Measurements from ENCODE around the gene RAX. TPM values are rescaled to one million over a fixed set of nuclear protein-coding genes. Genes with fewer than 3 reads are reported as not detected.

The RAX gene
- total and polyA plus RNA-seq, 10 donors, result 0.03 TPM; not detected in 9

DNA sequence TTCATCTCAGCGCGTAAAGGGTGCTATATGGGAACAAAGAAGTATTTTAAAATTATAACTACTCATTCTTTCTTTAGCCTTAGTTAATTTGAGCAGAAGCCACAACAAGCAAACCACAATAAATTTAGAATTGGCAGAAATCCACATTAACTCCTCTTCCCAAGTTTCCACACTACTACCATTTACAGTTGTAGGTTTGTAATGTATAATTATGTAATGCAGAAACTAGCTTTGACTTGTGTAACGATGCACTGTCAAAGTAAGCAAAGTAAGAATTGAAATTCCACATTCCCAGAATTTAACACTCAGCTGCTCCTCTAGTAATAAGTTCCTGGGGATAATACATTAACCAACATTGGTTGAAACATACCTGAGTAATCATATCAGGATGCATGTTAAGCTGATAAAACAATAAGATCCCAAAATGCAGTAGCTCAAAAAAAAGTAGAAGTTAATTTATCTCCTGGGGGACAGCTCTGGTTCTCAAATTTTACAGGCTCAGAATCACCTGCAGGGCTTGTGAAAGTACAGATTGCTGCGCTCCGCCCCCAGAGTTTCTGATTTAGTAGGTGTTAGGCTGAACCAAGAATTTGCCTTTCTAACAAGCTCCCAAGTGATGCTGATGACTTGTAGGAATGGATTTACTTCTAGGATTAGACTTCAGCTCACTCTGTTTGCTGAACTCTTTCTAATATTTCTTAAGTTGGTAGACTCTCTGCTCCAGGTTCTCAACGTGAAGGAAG is 43.4 kb downstream of the RAX start:
- H3K9me3 ChIP-seq, result no peaks in the 10 kb centered on the region
- WGBS, 5 donors, result 69 to 78% (median 76%) methylated on average over 6 of the region's 6 CpGs
- TF ChIP-seq POLR2AphosphoS5 (IDR thresholded peaks at IDR 0.05) (no peak), POLR2A (IDR thresholded peaks at IDR 0.05) (no peak)
- TF ChIP-seq, protein P1, sequence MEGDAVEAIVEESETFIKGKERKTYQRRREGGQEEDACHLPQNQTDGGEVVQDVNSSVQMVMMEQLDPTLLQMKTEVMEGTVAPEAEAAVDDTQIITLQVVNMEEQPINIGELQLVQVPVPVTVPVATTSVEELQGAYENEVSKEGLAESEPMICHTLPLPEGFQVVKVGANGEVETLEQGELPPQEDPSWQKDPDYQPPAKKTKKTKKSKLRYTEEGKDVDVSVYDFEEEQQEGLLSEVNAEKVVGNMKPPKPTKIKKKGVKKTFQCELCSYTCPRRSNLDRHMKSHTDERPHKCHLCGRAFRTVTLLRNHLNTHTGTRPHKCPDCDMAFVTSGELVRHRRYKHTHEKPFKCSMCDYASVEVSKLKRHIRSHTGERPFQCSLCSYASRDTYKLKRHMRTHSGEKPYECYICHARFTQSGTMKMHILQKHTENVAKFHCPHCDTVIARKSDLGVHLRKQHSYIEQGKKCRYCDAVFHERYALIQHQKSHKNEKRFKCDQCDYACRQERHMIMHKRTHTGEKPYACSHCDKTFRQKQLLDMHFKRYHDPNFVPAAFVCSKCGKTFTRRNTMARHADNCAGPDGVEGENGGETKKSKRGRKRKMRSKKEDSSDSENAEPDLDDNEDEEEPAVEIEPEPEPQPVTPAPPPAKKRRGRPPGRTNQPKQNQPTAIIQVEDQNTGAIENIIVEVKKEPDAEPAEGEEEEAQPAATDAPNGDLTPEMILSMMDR (IDR thresholded peaks at IDR 0.05 in 8 of 11, conservative IDR thresholded peaks at IDR 0.05 in 3 of 11), result no peak
- DNase-seq, result no peak
- peaks cover 0 to 33% (median 5%) of the 10 kb centered on the region in 7 donors for H3K27me3 ChIP-seq (replicated peaks in 1 of 7)
- no peaks in the 10 kb centered on the region for H3K36me3 ChIP-seq
- no peak overlapping the region for H3K27ac ChIP-seq
- intact Hi-C loops (cut with DNase I; ENCODE audit: low total_unique reads), result no loop called here
- no peak overlapping the region for H3K4me3 ChIP-seq
- no peaks in the 10 kb centered on the region for H3K4me1 ChIP-seq

DNA sequence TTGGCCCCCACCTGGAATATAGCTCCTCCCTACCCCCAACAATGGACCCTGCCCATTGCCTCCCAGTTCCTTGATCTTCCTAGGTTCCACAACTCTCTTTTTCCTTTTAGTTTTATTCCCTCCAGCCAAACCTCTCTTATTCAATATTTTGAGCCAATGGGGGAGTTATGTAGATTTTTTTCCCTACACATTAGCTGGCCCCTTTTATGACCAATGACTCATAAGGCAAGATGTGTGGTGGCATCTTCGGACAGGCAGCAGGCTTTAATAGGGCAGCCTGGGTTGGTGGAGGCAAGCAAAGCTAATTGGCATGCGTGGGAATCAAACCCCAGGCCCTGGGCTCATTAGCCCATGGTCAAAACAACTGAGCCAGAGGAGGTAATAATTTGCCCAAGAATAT is 44.1 kb downstream of the RAX start:
- Histone ChIP-seq H3K27me3 (replicated peaks in 1 of 7) (peaks cover 0 to 33% (median 5%) of the 10 kb centered on the region in 7 donors), H3K36me3 (no peaks in the 10 kb centered on the region), H3K9me3 (no peaks in the 10 kb centered on the region), H3K4me3 (no peak overlapping the region), H3K4me1 (no peaks in the 10 kb centered on the region), H3K27ac (no peak overlapping the region)
- intact Hi-C loops (cut with DNase I; ENCODE audit: low total_unique reads), result no loop called here
- no peak for DNase-seq
- WGBS, 5 donors, result 85 to 97% (median 86%) methylated on average over 2 of the region's 2 CpGs
- TF ChIP-seq POLR2A (IDR thresholded peaks at IDR 0.05) (no peak), POLR2AphosphoS5 (IDR thresholded peaks at IDR 0.05) (no peak)
- TF ChIP-seq, protein P1 (IDR thresholded peaks at IDR 0.05 in 8 of 11, conservative IDR thresholded peaks at IDR 0.05 in 3 of 11), result no peak

DNA sequence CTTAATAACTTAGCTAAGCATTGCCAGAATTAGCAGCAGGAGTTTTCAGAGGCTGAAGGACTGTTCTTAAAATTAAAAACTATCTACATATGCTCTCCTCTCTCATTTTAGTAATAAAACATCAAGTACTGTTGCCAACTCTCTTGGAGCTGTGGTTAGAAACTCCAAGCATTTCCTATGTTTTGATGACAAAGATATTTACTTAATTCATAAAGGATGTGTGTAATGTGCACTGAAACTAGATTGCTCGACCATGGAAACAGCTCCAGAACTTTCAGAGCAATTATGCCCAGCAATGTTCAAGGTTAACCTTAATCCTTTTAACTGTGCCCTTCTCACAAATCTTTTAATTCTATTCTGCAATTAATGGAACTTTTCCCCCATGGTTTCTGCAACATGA is 44.9 kb downstream of the RAX start:
- Histone ChIP-seq H3K27me3 (replicated peaks in 1 of 7) (peaks cover 0 to 39% (median 5%) of the 10 kb centered on the region in 7 donors), H3K27ac (no peak overlapping the region), H3K9me3 (no peaks in the 10 kb centered on the region), H3K4me1 (no peaks in the 10 kb centered on the region), H3K4me3 (no peak overlapping the region), H3K36me3 (no peaks in the 10 kb centered on the region)
- 33 to 61% (median 44%) methylated on average over 1 of the region's 1 CpG for WGBS, 5 donors
- no peak for TF ChIP-seq POLR2A (IDR thresholded peaks at IDR 0.05)
- no peak for DNase-seq
- intact Hi-C loops (cut with DNase I; ENCODE audit: low total_unique reads), result no loop called here

DNA sequence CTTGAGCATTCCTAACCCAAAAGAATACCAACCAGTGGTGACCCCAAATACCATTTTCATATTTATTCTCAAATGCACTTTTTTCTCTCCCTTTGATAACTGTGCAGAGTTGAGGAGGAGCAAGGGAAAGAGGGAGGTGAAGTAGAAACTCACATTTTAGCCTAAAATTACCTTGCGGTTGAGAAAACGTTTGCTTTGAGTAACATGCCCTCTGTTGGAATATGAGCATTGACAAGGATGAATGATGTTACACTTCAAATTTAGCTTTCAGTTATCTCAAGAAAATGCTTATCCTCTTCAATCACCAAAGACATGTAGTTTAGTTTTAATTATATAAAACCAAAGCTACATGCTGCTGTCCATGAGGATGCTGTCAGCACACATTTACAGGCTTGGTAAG is 50.9 kb downstream of the RAX start:
- Histone ChIP-seq H3K36me3 (no peaks in the 10 kb centered on the region), H3K27me3 (replicated peaks in 1 of 7) (peaks cover 0 to 66% (median 29%) of the 10 kb centered on the region in 7 donors), H3K4me3 (no peak overlapping the region), H3K9me3 (no peaks in the 10 kb centered on the region), H3K4me1 (peaks cover 0 to 19% (median 16%) of the 10 kb centered on the region in 6 donors), H3K27ac (no peak overlapping the region)
- 64 to 87% (median 82%) methylated on average over 2 of the region's 2 CpGs for WGBS, 5 donors
- DNase-seq, result no peak
- no peak for TF ChIP-seq POLR2A (IDR thresholded peaks at IDR 0.05)
- TF ChIP-seq, protein P1 (IDR thresholded peaks at IDR 0.05 in 8 of 11, conservative IDR thresholded peaks at IDR 0.05 in 3 of 11), result no peak
- TF ChIP-seq POLR2AphosphoS5 (IDR thresholded peaks at IDR 0.05), result no peak
- intact Hi-C loops (cut with DNase I; ENCODE audit: low total_unique reads), result no loop called here
